ENCODE measurements around the gene CCL2.

CCL2 gene

GRCh38 chr17:34241062-34241461 lies 14.0 kb upstream of the CCL2 start:
- DNase-seq (ENCODE audit: low spot score), result no peak

GRCh38 chr17:34242587-34243363 lies 12.3 kb upstream of the CCL2 start:
- DNase-seq (ENCODE audit: low spot score), result no peak

- no peak for DNase-seq (ENCODE audit: low spot score)
These were observed 11.4 kb upstream of the CCL2 start for GRCh38 chr17:34243364-34244320.

GRCh38 chr17:34245351-34245905 lies 9.7 kb upstream of the CCL2 start:
- no peak for DNase-seq (ENCODE audit: low spot score)

GRCh38 chr17:34246446-34246845 lies 8.6 kb upstream of the CCL2 start:
- DNase-seq (ENCODE audit: low spot score), result no peak

- DNase-seq (ENCODE audit: low spot score), result no peak
These were observed 8.2 kb upstream of the CCL2 start for GRCh38 chr17:34246881-34247280.

- no peak for DNase-seq (ENCODE audit: low spot score)
These were observed 6.5 kb upstream of the CCL2 start for GRCh38 chr17:34248511-34249024.

- DNase-seq (ENCODE audit: low spot score), result no peak
These were observed 6.0 kb upstream of the CCL2 start for GRCh38 chr17:34249061-34249460.

GRCh38 chr17:34249478-34249877 lies 5.6 kb upstream of the CCL2 start:
- no peak for DNase-seq (ENCODE audit: low spot score)

GRCh38 chr17:34251186-34251585 lies 3.9 kb upstream of the CCL2 start:
- DNase-seq (ENCODE audit: low spot score), result no peak

GRCh38 chr17:34252095-34252443 lies 3.0 kb upstream of the CCL2 start:
- no peak for DNase-seq (ENCODE audit: low spot score)

GRCh38 chr17:34252444-34253138 lies 2.5 kb upstream of the CCL2 start:
- no peak for DNase-seq (ENCODE audit: low spot score)

GRCh38 chr17:34253139-34253525 lies 2.0 kb upstream of the CCL2 start:
- DNase-seq (ENCODE audit: low spot score), result no peak

GRCh38 chr17:34254146-34254545 lies 939 bp upstream of the CCL2 start:
- no peak for DNase-seq (ENCODE audit: low spot score)

- no peak for DNase-seq (ENCODE audit: low spot score)
These were observed 272 bp downstream of the CCL2 start for GRCh38 chr17:34255381-34255732.

GRCh38 chr17:34255841-34256240 lies 756 bp downstream of the CCL2 start:
- no peak for DNase-seq (ENCODE audit: low spot score)

- no peak for DNase-seq (ENCODE audit: low spot score)
These were observed 2.4 kb downstream of the CCL2 start for GRCh38 chr17:34257299-34257985.

- DNase-seq (ENCODE audit: low spot score), result no peak
These were observed 2.9 kb downstream of the CCL2 start for GRCh38 chr17:34257986-34258326.

- DNase-seq (ENCODE audit: low spot score), result no peak
These were observed 4.1 kb downstream of the CCL2 start for GRCh38 chr17:34259146-34259545.

- no peak for DNase-seq (ENCODE audit: low spot score)
These were observed 5.8 kb downstream of the CCL2 start for GRCh38 chr17:34260861-34261260.

- DNase-seq (ENCODE audit: low spot score), result no peak
These were observed 6.7 kb downstream of the CCL2 start for GRCh38 chr17:34261568-34262337.
